Measurements from ENCODE around the gene OLFM2.

DNA sequence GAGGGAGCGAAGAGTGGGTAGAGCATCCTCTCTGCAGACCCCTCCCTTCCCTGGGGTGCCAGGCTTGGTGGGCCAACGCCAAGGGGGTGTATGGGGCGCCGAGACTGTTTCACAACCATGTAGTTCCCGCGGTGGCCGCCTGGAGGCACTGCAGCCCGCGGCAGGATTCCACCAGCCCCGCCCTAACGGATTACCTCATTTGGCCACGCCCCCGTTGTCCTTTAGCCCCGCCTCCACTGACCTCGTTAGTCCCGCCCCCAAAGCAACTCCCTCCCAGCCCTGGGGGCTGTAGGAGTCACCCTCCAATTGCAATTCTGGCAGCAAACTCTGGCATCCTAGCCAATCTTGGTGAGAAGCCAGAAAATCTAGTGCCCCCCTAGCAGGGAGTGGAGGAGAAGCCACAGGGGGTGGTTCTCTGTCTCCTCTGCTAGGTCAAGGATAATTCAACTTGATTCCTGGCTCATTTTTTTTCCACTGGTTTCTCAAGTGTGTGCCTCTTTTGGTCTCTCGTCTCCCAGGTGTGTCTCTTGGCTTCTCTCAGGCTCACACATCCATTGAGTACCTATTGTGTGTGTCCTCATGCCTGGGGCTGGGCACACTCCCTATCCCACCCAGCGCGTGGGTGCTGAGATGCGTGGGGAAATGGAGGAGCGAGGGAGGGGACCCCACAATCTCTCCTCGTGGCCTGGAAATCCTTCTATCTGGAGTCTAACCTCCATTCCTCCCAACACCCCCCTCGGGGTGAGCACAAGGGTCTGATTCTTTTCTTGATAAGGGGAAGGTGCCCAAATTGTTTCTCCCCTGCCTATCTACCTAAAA lies 2.0 kb downstream of the OLFM2 start:
- TF ChIP-seq, protein P1, sequence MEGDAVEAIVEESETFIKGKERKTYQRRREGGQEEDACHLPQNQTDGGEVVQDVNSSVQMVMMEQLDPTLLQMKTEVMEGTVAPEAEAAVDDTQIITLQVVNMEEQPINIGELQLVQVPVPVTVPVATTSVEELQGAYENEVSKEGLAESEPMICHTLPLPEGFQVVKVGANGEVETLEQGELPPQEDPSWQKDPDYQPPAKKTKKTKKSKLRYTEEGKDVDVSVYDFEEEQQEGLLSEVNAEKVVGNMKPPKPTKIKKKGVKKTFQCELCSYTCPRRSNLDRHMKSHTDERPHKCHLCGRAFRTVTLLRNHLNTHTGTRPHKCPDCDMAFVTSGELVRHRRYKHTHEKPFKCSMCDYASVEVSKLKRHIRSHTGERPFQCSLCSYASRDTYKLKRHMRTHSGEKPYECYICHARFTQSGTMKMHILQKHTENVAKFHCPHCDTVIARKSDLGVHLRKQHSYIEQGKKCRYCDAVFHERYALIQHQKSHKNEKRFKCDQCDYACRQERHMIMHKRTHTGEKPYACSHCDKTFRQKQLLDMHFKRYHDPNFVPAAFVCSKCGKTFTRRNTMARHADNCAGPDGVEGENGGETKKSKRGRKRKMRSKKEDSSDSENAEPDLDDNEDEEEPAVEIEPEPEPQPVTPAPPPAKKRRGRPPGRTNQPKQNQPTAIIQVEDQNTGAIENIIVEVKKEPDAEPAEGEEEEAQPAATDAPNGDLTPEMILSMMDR (IDR thresholded peaks at IDR 0.05; ENCODE audit: borderline replicate concordance, extremely low read depth, low read length, poor library complexity, severe bottlenecking): peak; percentile 73
- no peak for TF ChIP-seq EZH2 (IDR thresholded peaks at IDR 0.05; ENCODE audit: borderline replicate concordance, low read depth, low read length, severe bottlenecking)

Measured in DND-41 (cell line).